HG03064 (cell line): ENCODE measurements around the gene SKP2.
A peak's percentile ranks its signal among the peaks of the same experiment; 100 is the strongest.
"Not testable (repeated sequence)": the region's sequence is repeated elsewhere in the genome, so short reads cannot be mapped to it uniquely, and the experiment has no call there.

Experiments used
- ATAC-seq: cut with Tn5 transposase; IDR thresholded peaks from one replicate; pipeline ENCODE4 v1.9.1; 2021; ENCODE audit warnings: low read depth; ENCODE audit not compliant: unreplicated experiment

Gene SKP2

DNA sequence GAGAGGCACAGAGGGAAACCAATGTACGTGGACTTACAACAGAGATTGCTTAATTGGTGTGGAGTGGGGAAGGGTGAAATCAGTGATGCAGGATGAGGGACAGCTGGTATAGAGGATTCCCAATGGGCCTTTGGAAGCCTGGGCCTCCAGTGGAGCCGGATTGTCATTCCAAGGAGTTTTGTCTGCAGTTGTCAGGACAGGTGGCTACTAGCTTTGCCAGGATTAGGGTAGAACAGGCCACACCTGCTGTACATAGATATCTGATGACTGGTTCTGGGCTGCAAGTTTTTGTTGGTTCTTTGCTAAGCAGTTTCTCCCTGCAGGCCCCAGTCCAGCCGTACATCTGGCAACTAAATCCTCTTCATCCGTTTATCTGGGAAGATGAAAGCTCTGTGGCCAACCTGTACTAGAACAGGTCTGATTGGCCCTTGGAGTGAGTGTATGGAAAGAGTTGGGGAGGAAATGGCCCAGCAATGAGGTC, 4.2 kb downstream of the SKP2 start:
- no peak for ATAC-seq

DNA sequence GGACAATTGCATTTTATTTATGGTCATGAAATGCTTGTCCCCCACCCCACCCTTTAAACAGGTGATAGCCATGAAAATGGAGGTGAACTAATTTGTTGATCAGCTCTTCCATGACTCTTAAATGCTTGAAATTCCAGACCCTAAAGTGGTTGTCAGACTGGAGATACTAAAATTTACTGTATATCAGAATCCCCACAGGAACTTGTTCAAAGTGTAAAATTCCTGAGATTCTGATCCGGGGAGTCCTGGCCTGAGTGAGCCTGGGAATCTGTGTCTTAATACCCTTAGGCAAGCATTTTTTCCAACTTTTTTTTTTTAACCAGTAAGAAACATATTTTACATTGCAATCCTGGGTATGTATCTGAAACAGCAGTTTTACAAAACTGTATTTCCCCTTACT, 4.7 kb downstream of the SKP2 start:
- ATAC-seq, result no peak

DNA sequence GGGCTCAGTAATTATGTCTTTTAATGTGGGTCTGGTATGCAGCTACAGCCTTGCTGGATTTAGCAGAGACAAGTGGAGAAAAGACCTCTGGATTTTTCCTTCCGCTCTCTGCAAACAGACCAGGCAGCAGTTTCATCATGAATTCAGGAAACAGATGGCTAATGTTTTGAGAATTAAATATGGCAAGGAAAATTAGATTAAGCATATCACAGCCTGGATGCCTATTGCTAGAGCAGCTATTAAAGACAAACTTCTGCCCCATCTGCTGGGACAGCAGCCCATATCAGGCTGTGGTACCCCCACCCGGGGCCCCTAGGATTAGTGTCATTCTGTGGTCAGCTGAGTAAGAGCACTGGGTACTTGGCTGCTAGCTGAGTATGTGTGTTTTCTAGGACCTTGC, 6.2 kb downstream of the SKP2 start:
- no peak for ATAC-seq

DNA sequence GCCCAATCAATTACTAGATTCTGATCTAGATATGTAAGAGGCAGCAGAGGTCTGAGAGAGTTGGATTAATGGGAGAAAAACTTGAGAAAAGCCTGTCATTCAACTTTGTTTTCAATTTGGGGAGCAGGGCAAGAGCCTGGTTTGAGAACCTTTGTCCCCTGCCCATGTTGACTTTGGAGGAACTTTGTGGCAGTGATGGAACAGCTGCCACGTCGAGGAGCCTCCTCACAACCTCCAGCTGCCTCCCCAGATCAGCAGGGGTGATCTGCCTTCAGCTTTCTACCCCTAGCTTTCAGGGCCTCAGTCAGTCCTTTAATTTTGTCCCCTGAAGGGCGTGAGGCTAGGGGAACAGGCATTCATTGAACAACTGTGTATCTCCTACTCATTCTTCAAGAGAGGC, 8.7 kb downstream of the SKP2 start:
- ATAC-seq, result no peak

DNA sequence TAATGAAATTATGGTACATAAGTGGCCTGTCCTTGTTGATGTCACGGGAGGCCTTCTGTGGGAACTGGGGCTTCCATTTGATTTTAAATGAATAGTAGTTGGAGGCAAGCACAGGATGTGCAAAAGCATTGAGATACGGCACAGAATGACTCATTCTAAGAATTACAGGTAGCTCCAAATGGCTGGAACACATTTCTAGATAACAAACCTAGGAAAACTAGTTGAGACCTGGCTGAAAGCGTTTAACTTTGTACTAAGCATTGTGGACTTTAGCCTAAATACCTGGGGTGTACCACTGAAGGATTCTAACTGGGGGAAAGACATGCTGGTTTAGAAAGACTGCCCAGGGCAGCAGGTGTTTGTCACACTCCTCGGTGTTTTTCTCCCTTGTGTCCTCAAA, 9.4 kb downstream of the SKP2 start:
- ATAC-seq, result no peak

DNA sequence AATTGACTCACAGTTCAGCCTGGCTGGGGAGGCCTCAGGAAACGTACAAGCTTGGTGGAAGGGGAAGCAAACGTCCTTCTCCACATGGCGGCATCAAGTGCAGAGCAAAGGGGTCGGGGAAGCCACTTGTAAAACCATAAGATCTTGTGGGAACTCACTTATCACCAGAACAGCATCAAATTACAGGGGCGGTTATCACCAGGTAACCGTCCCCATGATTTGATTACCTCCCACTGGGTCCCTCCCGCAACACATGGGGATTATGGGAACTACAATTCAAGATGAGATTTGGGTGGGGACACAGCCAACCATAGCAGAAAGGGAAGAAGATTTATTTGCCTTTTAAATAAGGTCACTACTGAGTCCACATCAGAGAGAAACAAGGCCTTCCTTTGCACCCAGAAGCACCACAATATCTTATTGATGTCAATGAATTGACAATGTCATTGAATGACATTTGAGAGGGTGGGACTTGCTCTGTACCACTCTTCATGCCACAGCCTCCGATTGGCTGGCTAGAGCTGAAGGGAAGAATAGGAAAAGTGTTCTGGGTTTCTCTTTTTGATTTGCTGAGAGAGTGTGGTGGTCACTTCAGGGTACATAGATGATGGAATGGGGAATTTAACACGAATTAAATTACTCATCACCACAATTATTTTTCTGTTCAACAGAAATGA, 11.0 kb downstream of the SKP2 start:
- ATAC-seq, result no peak

DNA sequence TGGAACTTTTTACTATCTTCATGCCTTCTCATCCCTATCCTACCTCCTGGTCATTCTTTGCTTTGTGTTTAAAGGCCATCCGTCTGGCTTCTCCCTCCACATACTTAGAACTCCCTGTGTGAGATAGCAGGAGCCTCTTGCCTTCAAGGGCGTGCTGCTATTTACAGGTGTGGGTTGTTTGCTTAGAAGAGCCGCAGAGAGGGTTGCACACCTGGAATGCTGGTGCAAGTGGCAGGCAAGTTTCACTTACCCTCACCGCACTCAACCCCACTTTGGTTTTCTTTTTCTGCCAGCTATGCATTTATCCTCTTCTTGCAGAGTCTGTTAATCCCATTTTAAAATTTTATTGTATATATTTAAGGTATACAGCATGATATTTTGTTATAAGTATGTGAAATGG, 12.6 kb downstream of the SKP2 start:
- ATAC-seq, result no peak

DNA sequence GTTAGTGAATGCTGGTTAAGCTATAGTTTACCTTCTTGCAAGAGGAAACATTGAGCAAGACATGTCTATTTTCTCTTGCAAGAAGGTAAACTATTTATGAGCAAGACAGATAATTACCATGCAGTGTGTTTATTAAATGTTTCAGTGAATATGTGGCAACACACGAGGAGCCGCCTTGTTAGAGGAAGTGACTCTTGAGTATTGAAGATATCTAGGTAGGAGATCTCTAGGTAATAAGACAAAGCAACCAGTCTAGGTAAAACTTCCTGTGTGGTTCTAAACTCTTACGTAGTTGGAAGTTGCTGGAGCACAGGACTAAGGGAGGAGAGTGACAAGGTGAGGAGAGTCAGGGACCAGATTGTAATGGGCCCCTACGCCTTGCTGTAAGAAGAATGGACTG, 16.8 kb downstream of the SKP2 start:
- ATAC-seq, result no peak

DNA sequence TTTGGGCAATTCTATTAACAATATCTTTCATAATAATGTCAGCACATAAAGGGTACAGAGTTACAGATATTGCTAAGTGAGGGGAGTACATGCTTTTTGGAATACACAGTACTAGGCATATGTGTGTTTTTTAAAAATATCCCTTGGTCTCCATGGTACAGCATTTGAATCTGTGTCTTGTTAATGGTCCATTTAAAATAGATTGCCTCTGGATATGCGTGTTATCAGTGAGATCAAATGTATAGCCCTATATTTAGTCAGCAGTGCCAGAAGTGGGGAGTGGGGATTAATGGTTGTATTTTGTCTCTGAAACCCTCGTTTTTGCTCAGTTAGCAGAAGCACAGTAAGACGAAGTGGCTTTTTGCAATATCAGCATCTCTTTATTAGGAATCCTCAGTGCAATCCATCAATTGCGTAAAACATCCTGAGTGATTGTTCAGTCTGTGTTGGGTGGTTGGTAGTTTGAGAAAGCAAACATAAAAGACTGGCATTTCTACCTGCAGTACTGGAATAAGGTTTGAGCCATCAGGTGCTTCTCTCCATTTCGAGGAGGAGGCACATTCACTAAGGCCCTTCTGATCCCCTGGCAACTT, 19.0 kb downstream of the SKP2 start:
- no peak for ATAC-seq

DNA sequence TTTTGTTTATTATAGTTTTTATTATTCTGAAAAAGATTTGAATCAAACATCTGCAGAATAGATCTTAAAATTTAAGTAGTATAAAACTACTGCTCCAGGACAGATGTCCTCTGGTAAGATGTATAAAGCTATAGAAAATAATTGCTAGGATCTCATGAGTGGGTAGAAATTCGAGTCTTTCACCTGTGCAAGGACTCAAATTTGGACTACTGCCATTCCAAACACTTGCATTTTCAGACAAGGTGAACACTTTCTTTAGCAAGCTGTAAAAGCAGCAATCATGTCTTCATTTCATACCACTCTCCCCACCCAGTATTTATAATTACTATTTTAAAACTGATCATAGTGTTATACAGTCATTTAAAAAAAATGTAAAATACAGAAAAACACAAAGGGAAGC, 20.7 kb downstream of the SKP2 start:
- ATAC-seq, result no peak

DNA sequence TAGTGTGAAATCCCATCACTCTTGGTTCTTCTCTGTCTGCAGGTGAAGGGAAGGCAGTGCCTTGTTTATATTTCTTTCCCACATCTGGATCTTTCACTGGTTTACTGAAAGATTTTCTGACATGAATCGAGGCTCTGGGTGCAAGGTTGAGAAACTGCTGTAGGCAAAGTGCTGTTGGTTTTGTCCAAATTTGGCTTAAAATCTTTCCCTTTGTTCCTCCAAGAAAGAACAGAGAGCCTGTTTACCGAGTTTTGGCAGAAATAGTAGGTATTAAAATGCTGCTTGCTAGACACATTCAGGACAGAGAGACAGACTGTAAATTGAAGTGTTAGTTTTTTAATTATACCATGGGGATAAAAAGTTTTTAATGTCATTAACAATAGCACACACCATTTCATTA, 21.5 kb downstream of the SKP2 start:
- ATAC-seq, result no peak

DNA sequence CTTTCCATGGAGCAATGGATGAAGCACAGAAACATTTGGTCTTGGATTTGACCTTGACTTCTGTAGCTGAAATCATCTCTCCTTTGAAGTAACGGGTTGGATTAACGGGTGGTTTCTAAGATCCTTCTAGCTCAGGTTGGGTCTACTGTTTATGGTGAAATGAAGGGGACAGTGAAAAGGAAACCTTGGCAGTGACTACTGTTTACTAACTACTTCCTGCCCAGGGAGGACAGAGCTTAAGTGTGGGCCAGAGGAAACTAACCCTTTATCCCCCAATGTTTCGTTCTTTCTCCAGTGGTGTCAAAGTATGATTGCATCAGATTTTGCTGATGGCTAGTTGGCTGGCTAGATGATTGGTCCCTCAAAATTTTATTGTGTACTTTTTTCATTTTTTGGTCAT, 22.2 kb downstream of the SKP2 start:
- no peak for ATAC-seq

DNA sequence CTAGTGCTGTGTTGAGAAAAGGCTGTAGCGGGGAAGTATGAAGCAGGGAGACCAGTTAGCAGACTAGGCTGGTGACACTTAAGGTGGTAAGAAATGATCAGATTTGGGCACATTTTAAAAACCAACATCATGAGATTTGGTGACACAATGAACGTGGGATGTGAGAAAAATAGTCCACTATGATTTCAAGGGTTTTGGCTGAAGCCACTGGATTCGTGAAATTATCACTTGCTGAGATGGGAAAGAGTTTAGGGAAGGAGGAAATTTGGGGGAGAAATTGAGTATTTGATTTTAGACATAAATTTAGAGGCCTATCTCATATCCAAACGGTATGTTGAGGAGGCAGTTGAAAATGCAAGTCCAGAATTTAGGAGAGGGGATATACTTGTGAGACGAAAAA, 23.1 kb downstream of the SKP2 start:
- no peak for ATAC-seq

DNA sequence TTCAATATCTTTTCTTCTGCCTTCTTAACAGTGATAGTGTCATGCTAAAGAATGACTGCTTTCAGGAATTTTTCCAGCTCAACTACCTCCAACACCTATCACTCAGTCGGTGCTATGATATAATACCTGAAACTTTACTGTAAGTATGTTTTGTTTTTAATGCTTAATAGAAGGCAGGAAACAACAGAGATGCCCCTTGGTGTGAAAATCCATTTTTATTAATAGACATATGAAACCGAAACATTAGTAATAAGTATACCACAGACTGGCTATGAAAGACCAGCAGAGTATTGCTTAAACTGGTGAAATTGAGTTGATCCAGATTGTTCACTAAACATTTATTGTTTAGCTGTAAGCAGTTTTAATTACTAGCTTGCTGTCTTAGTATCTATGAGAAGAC, 25.2 kb downstream of the SKP2 start:
- peak; percentile 94 for ATAC-seq

DNA sequence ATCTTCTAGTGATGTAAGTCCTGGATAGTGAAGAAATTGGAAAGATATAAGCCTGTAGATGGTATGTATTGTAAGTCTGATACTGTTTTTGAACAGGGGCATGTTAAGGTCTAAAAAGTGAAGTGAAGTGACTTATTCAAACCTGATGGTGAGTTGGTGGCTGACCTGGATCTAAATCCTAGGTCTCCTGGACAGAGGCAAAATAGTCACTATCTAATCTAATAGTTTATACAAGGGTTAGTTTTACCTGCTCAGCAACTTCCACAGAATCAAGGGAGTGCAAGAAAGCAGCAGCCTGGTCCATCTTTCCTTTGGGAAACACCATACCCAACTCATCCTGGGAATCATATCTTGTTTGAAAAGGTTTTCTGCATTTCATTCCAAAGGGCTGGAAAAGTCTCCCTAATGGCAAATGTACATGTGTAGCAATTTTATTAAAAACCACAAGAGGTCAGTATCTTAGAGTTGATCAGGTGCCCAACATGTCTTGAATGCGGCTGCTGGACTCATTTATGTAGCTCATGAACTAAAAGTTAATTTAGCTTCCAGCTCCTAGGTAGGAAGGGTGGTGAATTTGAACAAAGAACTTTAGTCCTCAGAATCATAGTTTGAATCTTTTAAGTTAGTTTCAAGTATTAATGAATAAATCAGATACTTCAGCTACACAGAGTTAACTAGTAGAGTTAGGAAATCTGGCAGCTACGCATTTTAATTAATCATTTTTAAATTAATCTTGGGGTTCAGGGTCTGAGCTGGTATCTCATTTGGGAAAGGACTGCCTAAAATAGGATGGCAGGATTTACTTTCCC, 26.0 kb downstream of the SKP2 start:
- ATAC-seq, result no peak

DNA sequence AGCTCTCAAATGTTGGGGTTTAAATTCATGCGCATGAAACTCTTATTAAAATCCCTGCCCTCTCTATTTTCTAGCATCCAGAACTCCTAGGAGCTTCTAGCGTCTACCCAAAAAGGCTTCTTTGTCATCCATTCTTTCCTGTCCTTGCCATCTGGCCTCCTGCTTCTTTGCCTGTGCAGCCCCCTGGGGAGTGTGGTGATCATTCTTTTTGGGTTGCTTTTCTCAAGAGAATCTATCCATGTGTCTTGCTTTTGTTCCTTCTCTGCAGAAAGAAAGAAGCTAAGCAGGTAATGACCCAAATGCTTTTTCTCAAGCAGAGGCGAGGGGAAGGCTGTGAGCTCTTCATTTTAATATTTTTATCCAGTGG, 26.6 kb downstream of the SKP2 start:
- no peak for ATAC-seq

DNA sequence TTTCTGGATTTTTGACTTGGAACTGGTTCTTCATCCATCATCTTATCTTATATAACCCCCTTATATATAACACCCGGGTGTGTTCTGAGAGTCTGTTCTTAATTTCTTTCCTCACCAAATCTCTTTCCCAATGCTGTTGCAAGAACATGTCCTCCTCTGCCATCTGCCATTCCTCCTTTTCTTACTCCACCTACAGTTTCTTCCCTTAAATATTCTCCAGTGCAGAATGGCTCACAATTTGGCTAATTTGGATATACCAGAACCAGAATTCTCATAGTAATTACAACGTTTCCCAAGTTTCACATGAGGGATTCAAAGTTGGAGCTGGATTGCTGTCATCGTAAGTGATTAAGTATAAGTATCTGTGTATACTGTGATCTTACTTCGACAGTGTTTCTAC, 28.0 kb downstream of the SKP2 start:
- no peak for ATAC-seq

DNA sequence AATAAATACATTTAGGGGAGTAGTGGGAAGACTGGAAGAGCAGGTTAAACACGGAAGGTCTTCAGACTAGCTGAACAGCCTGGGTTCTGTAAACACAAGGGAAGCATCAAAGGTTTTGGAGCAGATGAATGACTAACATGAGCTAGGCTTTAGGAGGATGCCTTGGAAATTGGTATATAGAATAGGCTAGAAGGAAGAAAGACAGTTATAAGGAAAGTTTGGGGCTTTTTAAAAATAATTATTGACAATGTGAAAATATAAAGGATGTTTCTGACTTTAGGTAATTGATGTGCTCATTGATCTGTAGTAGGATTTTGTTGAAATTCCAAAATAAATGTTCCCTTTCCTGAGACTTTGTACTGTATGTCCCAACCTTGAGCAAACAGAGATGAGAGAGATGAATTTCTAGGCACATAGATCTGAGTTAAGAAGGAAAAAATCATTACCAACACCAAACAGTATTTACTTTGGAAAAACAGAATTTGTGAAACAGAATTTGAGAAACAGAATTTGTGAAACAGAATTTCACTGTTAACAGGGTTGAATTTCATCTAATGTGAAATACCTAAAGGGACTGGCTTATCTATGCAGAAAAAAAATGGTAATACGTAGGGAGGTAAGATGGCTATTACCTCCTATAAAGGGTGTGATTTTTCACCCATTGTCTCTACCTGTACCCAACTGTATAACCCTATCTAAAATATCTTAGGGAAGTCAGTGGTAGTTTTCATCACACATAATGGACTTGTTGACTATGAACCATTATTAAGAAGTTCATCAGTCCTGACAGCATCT, 28.8 kb downstream of the SKP2 start:
- ATAC-seq, result no peak

DNA sequence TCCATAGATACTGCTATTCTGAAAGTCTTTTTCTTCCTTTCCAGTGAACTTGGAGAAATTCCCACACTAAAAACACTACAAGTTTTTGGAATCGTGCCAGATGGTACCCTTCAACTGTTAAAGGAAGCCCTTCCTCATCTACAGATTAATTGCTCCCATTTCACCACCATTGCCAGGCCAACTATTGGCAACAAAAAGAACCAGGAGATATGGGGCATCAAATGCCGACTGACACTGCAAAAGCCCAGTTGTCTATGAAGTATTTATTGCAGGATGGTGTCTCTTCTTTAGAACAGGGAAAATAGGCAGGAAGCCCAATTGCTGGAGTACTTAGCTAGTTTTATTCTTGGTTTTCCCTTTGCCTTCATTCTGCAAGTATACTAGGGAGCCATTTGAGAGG, 29.9 kb downstream of the SKP2 start:
- no peak for ATAC-seq

DNA sequence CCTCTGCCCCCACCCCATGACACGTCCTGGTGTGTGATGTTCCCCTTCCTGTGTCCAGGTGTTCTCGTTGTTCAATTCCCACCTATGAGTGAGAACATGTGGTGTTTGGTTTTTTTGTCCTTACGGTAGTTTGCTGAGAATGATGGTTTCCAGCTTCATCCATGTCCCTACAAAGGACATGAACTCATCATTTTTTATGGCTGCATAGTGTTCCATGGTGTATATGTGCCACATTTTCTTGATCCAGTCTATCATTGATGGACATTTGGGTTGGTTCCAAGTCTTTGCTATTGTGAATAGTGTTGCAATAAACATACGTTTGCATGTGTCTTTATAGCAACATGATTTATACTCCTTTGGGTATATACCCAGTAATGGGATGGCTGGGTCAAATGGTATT, 32.5 kb downstream of the SKP2 start:
- ATAC-seq, result not testable (repeated sequence)

DNA sequence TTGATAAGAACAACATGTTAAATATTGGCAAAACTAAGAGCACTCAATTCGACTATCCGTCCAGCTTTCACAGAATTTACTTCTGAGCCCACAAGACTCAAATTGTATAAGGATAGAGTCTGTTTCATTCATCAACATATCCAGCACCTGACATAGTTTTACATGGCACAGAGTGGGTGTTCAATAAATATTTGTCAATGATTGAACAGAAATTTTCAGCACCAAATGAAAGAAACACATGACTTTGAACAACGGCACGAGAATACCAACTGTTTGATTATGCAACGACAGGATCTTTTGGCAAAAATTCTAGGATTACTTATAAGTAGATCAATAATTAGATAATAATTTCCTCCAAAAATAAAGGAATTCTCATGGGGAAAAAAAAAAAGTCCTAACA, 41.8 kb downstream of the SKP2 start:
- no peak for ATAC-seq
